ENCODE measurements around the gene S100A10.

DNA sequence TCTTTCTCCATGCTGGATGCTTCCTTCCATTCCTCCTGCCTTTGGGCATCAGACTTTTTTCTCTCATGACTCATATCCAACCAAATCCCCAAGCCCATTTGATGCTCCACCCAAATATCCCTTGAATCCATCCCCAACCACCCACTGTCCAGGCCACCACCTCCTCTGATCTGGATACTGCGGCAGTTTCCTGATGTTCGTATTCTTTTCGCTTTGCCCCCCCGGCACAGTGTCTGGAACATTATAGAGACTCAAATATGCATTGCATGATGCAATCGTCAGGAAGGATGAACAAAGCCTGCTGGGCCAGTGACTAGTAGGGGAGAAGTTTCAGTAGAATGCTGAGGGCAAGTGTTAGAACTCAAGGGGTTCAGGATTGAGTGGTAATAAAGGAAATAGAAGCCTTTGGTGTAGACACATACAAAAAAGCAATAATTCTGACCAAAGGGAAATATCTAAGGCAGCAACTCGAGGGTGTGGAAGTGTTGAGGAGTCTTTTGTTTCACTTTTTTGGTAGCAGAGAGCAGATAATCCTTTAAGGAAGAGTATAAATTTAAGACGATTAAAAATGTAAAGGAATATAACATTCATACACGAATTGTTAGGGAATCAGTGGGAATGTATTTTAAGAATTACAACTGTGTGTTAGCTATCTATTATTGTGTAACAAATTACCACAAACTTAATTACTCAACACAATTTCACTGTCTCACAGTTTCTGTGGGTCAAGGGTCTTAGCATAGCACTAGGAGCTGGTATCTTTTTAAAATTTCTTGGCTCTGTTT lies 35.7 kb upstream of the S100A10 start:
- TF ChIP-seq, protein P1, sequence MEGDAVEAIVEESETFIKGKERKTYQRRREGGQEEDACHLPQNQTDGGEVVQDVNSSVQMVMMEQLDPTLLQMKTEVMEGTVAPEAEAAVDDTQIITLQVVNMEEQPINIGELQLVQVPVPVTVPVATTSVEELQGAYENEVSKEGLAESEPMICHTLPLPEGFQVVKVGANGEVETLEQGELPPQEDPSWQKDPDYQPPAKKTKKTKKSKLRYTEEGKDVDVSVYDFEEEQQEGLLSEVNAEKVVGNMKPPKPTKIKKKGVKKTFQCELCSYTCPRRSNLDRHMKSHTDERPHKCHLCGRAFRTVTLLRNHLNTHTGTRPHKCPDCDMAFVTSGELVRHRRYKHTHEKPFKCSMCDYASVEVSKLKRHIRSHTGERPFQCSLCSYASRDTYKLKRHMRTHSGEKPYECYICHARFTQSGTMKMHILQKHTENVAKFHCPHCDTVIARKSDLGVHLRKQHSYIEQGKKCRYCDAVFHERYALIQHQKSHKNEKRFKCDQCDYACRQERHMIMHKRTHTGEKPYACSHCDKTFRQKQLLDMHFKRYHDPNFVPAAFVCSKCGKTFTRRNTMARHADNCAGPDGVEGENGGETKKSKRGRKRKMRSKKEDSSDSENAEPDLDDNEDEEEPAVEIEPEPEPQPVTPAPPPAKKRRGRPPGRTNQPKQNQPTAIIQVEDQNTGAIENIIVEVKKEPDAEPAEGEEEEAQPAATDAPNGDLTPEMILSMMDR (IDR thresholded peaks at IDR 0.05): no peak
- TF ChIP-seq POLR2A (IDR thresholded peaks at IDR 0.05) (no peak), EP300 (IDR thresholded peaks at IDR 0.05) (no peak), POLR2AphosphoS5 (IDR thresholded peaks at IDR 0.05) (no peak)
